Liver (tissue), 9 donors: Measurements from ENCODE around the gene IFT20. TPM values are rescaled to one million over a fixed set of nuclear protein-coding genes. Genes with fewer than 3 reads are reported as not detected.
A peak's percentile ranks its signal among the peaks of the same experiment; 100 is the strongest.

Experiments
- DNase-seq: peaks from one replicate; pipeline ENCODE4 v3.0.0-alpha.2; 2017; ENCODE audit warnings: low spot score
- H3K27ac ChIP-seq, 2 donors: one replicate each; pipeline ENCODE4 v1.7.0; 2013; ENCODE audit warnings: inconsistent platforms in 2 of 2, low read length in 2 of 2, control low read depth in 1 of 2, low read depth in 1 of 2, mild to moderate bottlenecking in 1 of 2
- H3K27me3 ChIP-seq, 4 donors: one replicate each; pipeline versions ENCODE4 v1.6.1 to v1.7.0; 2013; ENCODE audit warnings: low read length in 3 of 4, inconsistent platforms in 1 of 4, mild to moderate bottlenecking in 1 of 4, moderate library complexity in 1 of 4; ENCODE audit not compliant: control insufficient read depth in 4 of 4, insufficient read depth in 4 of 4
- H3K36me3 ChIP-seq, 4 donors: one replicate each; pipeline versions ENCODE4 v1.6.1 to v1.7.0; 2013; ENCODE audit warnings: low read length in 3 of 4, mild to moderate bottlenecking in 3 of 4, low read depth in 1 of 4, moderate library complexity in 1 of 4; ENCODE audit not compliant: control insufficient read depth in 4 of 4, insufficient read depth in 3 of 4
- H3K4me1 ChIP-seq, 4 donors: one replicate each; pipeline versions ENCODE4 v1.6.1 to v1.7.0; 2013; ENCODE audit warnings: low read length in 3 of 4, mild to moderate bottlenecking in 3 of 4, moderate library complexity in 1 of 4; ENCODE audit not compliant: control insufficient read depth in 4 of 4, insufficient read depth in 4 of 4
- H3K4me3 ChIP-seq, 3 donors: one replicate each; pipeline versions ENCODE4 v1.6.1 to v1.7.0; 2013; ENCODE audit warnings: low read length in 3 of 3, control low read depth in 1 of 3, low read depth in 1 of 3, mild to moderate bottlenecking in 1 of 3
- H3K9ac ChIP-seq, 2 donors: one replicate each; pipeline ENCODE4 v1.7.0; 2013; ENCODE audit warnings: low read length in 2 of 2, mild to moderate bottlenecking in 2 of 2, moderate library complexity in 2 of 2, control low read depth in 1 of 2, low read depth in 1 of 2
- H3K9me3 ChIP-seq, 4 donors: one replicate each; pipeline versions ENCODE4 v1.6.1 to v1.7.0; 2013; ENCODE audit warnings: low read length in 3 of 4; ENCODE audit not compliant: control insufficient read depth in 4 of 4
- ATF3 ChIP-seq: IDR thresholded peaks from 2 replicates; pipeline ENCODE4 v1.6.1; 2016; ENCODE audit warnings: antibody characterized with exemption
- EGR1 ChIP-seq, 2 donors: IDR thresholded peaks; 2 replicates each; pipeline ENCODE4 v1.6.1; 2016 to 2018; ENCODE audit warnings: antibody characterized with exemption in 2 of 2, low read depth in 2 of 2
- FOXA1 ChIP-seq: IDR thresholded peaks from 2 replicates; pipeline ENCODE4 v1.6.1; 2016; ENCODE audit warnings: antibody characterized with exemption
- FOXA2 ChIP-seq: IDR thresholded peaks from 2 replicates; pipeline ENCODE4 v1.6.1; 2016; ENCODE audit warnings: antibody characterized with exemption
- GABPA ChIP-seq, 2 donors: IDR thresholded peaks in 1 of 2; conservative IDR thresholded peaks in 1 of 2; 2 replicates each; pipeline ENCODE4 v1.6.1; 2016; ENCODE audit warnings: antibody characterized with exemption in 2 of 2, mild to moderate bottlenecking in 1 of 2, moderate library complexity in 1 of 2
- HNF4G ChIP-seq: IDR thresholded peaks from 2 replicates; pipeline ENCODE4 v1.6.1; 2016; ENCODE audit warnings: antibody characterized with exemption
- JUND ChIP-seq, 2 donors: IDR thresholded peaks; 2 replicates each; pipeline ENCODE4 v1.6.1; 2016; ENCODE audit warnings: antibody characterized with exemption in 2 of 2
- NR2F2 ChIP-seq: IDR thresholded peaks from 2 replicates; pipeline ENCODE4 v1.6.1; 2016; ENCODE audit warnings: antibody characterized with exemption
- REST ChIP-seq: IDR thresholded peaks from 2 replicates; pipeline ENCODE4 v1.6.1; 2016; ENCODE audit warnings: antibody characterized with exemption, mild to moderate bottlenecking
- RXRA ChIP-seq, 2 donors: IDR thresholded peaks; 2 replicates each; pipeline ENCODE4 v1.6.1; 2017 to 2018; ENCODE audit warnings: antibody characterized with exemption in 2 of 2, mild to moderate bottlenecking in 1 of 2
- TAF1 ChIP-seq: conservative IDR thresholded peaks from 2 replicates; pipeline ENCODE4 v1.6.1; 2016; ENCODE audit warnings: antibody characterized with exemption, mild to moderate bottlenecking
- YY1 ChIP-seq: IDR thresholded peaks from 2 replicates; pipeline ENCODE4 v1.6.1; 2016; ENCODE audit warnings: antibody characterized with exemption, mild to moderate bottlenecking
- ZBTB33 ChIP-seq: IDR thresholded peaks from 2 replicates; pipeline ENCODE4 v1.6.1; 2016; ENCODE audit warnings: antibody characterized with exemption
- WGBS: extraction: QIAGEN DNeasy Blood & Tissue Kit; methylation state at CpG from one replicate; pipeline ENCODE4 v1.1.7; 2013; 5-methylcytosine and 5-hydroxymethylcytosine counted together
- polyA plus RNA-seq, 2 donors: library from polyadenylated mRNA; stranded (reverse) in 1 of 2; unstranded in 1 of 2; fragments of 200-250 nt in 1 of 2; fragments of >200 nt in 1 of 2; fragmentation: Nextera tagmentation in 1 of 2; extraction: Ambion mirVana in 1 of 2; gene quantifications; one replicate each; pipeline versions ENCODE4 v1.2.1 to v1.2.3, GENCODE V29; 2013 to 2015
- total RNA-seq, 2 donors: library from RNA; depleted of rRNA; stranded (reverse); fragments of >200 nt; gene quantifications; one replicate each; pipeline ENCODE4 v1.2.3, GENCODE V29; 2014
- donor health status: healthy.
- donor health status: healthy.
- donor health status: healthy.
- donor health status: healthy.
- donor health status: healthy.

The IFT20 gene
- total and polyA plus RNA-seq, 4 donors = 15.5 to 37.1 (median 24.7) TPM

- no peak for DNase-seq
- Histone ChIP-seq H3K9ac (no peak overlapping the region), H3K36me3 (peaks cover 0 to 5% (median 2%) of the 10 kb centered on the region in 4 donors), H3K9me3 (no peaks in the 10 kb centered on the region), H3K4me3 (no peak overlapping the region), H3K4me1 (peaks cover 4 to 32% (median 14%) of the 10 kb centered on the region in 4 donors), H3K27me3 (no peaks in the 10 kb centered on the region), H3K27ac (no peak overlapping the region)
- WGBS = 93% methylated on average over 6 of the region's 6 CpGs
- TF ChIP-seq GABPA (IDR thresholded peaks at IDR 0.05 in 1 of 2, conservative IDR thresholded peaks at IDR 0.05 in 1 of 2) = no peak
- no peak for TF ChIP-seq FOXA1
- no peak for TF ChIP-seq JUND (IDR thresholded peaks at IDR 0.05)
- no peak for TF ChIP-seq HNF4G
- TF ChIP-seq RXRA (IDR thresholded peaks at IDR 0.05) = no peak
- TF ChIP-seq ZBTB33 = no peak
- no peak for TF ChIP-seq NR2F2
- no peak for TF ChIP-seq ATF3
- no peak for TF ChIP-seq YY1
Measured at GRCh38 chr17:28372945-28373274, 37.6 kb upstream of the IFT20 start.

GRCh38 chr17:28372203-28372944, 37.1 kb upstream of the IFT20 start:
- H3K27ac ChIP-seq = no peak overlapping the region
- WGBS = 47% methylated on average over 53 of the region's 53 CpGs
- no peak for DNase-seq
- H3K9ac ChIP-seq = no peak overlapping the region
- H3K27me3 ChIP-seq = no peaks in the 10 kb centered on the region
- H3K4me1 ChIP-seq = peaks cover 4 to 37% (median 19%) of the 10 kb centered on the region in 4 donors
- H3K36me3 ChIP-seq = peaks cover under 1 to 9% (median 5%) of the 10 kb centered on the region in 4 donors
- H3K4me3 ChIP-seq = peak overlapping the region in 1 of 3 donors; percentile 35
- TF ChIP-seq HNF4G = no peak
- no peak for TF ChIP-seq RXRA (IDR thresholded peaks at IDR 0.05)
- TF ChIP-seq YY1 = no peak
- H3K9me3 ChIP-seq = no peaks in the 10 kb centered on the region

GRCh38 chr17:28371245-28372202, 36.3 kb upstream of the IFT20 start, which contains the start of gene SARM1:
SARM1 (plus strand) TSS chr17:28371694; CDS start chr17:28372033, 339 bp downstream.
- H3K27me3 ChIP-seq = no peaks in the 10 kb centered on the region
- H3K36me3 ChIP-seq = peaks cover 3 to 12% (median 8%) of the 10 kb centered on the region in 4 donors
- H3K9ac ChIP-seq = peak within 1 kb of the TSS; percentile 26 to 43
- no peaks in the 10 kb centered on the region for H3K9me3 ChIP-seq
- peak within 1 kb of the TSS; percentile 62 to 75 for H3K27ac ChIP-seq
- peaks cover 4 to 45% (median 27%) of the 10 kb centered on the region in 4 donors for H3K4me1 ChIP-seq
- WGBS = 9% methylated on average over 80 of the region's 80 CpGs
- peak; percentile 82 for DNase-seq
- H3K4me3 ChIP-seq = peak within 1 kb of the TSS in 2 of 3 donors; percentile 35 to 60
- TF ChIP-seq TAF1 = no peak
- peak; percentile 45 to 60 for TF ChIP-seq EGR1 (IDR thresholded peaks at IDR 0.05; ENCODE audit: low read depth in 2 of 2)
- peak in 1 of 2 donors; percentile 31 for TF ChIP-seq RXRA (IDR thresholded peaks at IDR 0.05)
- TF ChIP-seq HNF4G = no peak
- no peak for TF ChIP-seq ZBTB33
- peak in 1 of 2 donors; percentile 10 for TF ChIP-seq GABPA (IDR thresholded peaks at IDR 0.05 in 1 of 2, conservative IDR thresholded peaks at IDR 0.05 in 1 of 2)
- peak; percentile 57 for TF ChIP-seq REST
- no peak for TF ChIP-seq JUND (IDR thresholded peaks at IDR 0.05)
- no peak for TF ChIP-seq FOXA1
- TF ChIP-seq FOXA2 = no peak
- TF ChIP-seq ATF3 = no peak
